ENCODE results near the gene ERC1.

DNA sequence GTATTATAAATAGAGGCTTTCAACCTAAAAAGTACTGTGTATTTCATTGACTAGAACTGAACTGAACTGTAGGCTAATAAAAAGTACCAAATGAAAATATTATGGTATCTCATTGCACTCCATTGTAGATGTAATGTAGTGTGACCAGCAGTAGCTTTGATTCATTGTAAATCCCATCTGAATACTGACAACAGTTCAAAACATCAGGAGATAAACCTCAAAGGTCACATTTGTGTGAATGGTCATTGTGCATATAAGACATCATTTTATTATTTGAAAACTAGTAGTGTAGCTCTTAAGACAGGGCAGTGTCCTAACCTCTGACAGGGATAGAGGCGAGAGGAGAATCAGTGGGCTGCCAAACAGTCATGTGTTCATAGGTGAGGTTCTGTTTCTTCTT is 316.8 kb downstream of the ERC1 start:
- TF ChIP-seq, protein P1, sequence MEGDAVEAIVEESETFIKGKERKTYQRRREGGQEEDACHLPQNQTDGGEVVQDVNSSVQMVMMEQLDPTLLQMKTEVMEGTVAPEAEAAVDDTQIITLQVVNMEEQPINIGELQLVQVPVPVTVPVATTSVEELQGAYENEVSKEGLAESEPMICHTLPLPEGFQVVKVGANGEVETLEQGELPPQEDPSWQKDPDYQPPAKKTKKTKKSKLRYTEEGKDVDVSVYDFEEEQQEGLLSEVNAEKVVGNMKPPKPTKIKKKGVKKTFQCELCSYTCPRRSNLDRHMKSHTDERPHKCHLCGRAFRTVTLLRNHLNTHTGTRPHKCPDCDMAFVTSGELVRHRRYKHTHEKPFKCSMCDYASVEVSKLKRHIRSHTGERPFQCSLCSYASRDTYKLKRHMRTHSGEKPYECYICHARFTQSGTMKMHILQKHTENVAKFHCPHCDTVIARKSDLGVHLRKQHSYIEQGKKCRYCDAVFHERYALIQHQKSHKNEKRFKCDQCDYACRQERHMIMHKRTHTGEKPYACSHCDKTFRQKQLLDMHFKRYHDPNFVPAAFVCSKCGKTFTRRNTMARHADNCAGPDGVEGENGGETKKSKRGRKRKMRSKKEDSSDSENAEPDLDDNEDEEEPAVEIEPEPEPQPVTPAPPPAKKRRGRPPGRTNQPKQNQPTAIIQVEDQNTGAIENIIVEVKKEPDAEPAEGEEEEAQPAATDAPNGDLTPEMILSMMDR (IDR thresholded peaks at IDR 0.05) = no peak
- TF ChIP-seq POLR2A (IDR thresholded peaks at IDR 0.05) (no peak), EP300 (IDR thresholded peaks at IDR 0.05) (no peak)

All from suprapubic skin (tissue), 3 donors.